Liver (tissue), 9 donors: ENCODE results near the gene FBLN1. TPM values are rescaled to one million over a fixed set of nuclear protein-coding genes. Genes with fewer than 3 reads are reported as not detected.

Experiments
- DNase-seq: peaks from one replicate; pipeline ENCODE4 v3.0.0-alpha.2; 2017; ENCODE audit warnings: low spot score
- H3K27ac ChIP-seq, 2 donors: one replicate each; pipeline ENCODE4 v1.7.0; 2013; ENCODE audit warnings: inconsistent platforms in 2 of 2, low read length in 2 of 2, control low read depth in 1 of 2, low read depth in 1 of 2, mild to moderate bottlenecking in 1 of 2
- H3K27me3 ChIP-seq, 4 donors: one replicate each; pipeline versions ENCODE4 v1.6.1 to v1.7.0; 2013; ENCODE audit warnings: low read length in 3 of 4, inconsistent platforms in 1 of 4, mild to moderate bottlenecking in 1 of 4, moderate library complexity in 1 of 4; ENCODE audit not compliant: control insufficient read depth in 4 of 4, insufficient read depth in 4 of 4
- H3K36me3 ChIP-seq, 4 donors: one replicate each; pipeline versions ENCODE4 v1.6.1 to v1.7.0; 2013; ENCODE audit warnings: low read length in 3 of 4, mild to moderate bottlenecking in 3 of 4, low read depth in 1 of 4, moderate library complexity in 1 of 4; ENCODE audit not compliant: control insufficient read depth in 4 of 4, insufficient read depth in 3 of 4
- H3K4me1 ChIP-seq, 4 donors: one replicate each; pipeline versions ENCODE4 v1.6.1 to v1.7.0; 2013; ENCODE audit warnings: low read length in 3 of 4, mild to moderate bottlenecking in 3 of 4, moderate library complexity in 1 of 4; ENCODE audit not compliant: control insufficient read depth in 4 of 4, insufficient read depth in 4 of 4
- H3K4me3 ChIP-seq, 3 donors: one replicate each; pipeline versions ENCODE4 v1.6.1 to v1.7.0; 2013; ENCODE audit warnings: low read length in 3 of 3, control low read depth in 1 of 3, low read depth in 1 of 3, mild to moderate bottlenecking in 1 of 3
- H3K9ac ChIP-seq, 2 donors: one replicate each; pipeline ENCODE4 v1.7.0; 2013; ENCODE audit warnings: low read length in 2 of 2, mild to moderate bottlenecking in 2 of 2, moderate library complexity in 2 of 2, control low read depth in 1 of 2, low read depth in 1 of 2
- H3K9me3 ChIP-seq, 4 donors: one replicate each; pipeline versions ENCODE4 v1.6.1 to v1.7.0; 2013; ENCODE audit warnings: low read length in 3 of 4; ENCODE audit not compliant: control insufficient read depth in 4 of 4
- ATF3 ChIP-seq: IDR thresholded peaks from 2 replicates; pipeline ENCODE4 v1.6.1; 2016; ENCODE audit warnings: antibody characterized with exemption
- FOXA1 ChIP-seq: IDR thresholded peaks from 2 replicates; pipeline ENCODE4 v1.6.1; 2016; ENCODE audit warnings: antibody characterized with exemption
- FOXA2 ChIP-seq: IDR thresholded peaks from 2 replicates; pipeline ENCODE4 v1.6.1; 2016; ENCODE audit warnings: antibody characterized with exemption
- GABPA ChIP-seq, 2 donors: IDR thresholded peaks in 1 of 2; conservative IDR thresholded peaks in 1 of 2; 2 replicates each; pipeline ENCODE4 v1.6.1; 2016; ENCODE audit warnings: antibody characterized with exemption in 2 of 2, mild to moderate bottlenecking in 1 of 2, moderate library complexity in 1 of 2
- HNF4A ChIP-seq, 2 donors: conservative IDR thresholded peaks; 2 replicates each; pipeline ENCODE4 v1.6.1; 2016; ENCODE audit warnings: antibody characterized with exemption in 2 of 2, mild to moderate bottlenecking in 2 of 2
- HNF4G ChIP-seq: IDR thresholded peaks from 2 replicates; pipeline ENCODE4 v1.6.1; 2016; ENCODE audit warnings: antibody characterized with exemption
- JUND ChIP-seq, 2 donors: IDR thresholded peaks; 2 replicates each; pipeline ENCODE4 v1.6.1; 2016; ENCODE audit warnings: antibody characterized with exemption in 2 of 2
- MAX ChIP-seq: IDR thresholded peaks from 2 replicates; pipeline ENCODE4 v1.6.1; 2016; ENCODE audit warnings: antibody characterized with exemption
- NR2F2 ChIP-seq: IDR thresholded peaks from 2 replicates; pipeline ENCODE4 v1.6.1; 2016; ENCODE audit warnings: antibody characterized with exemption
- RAD21 ChIP-seq, 2 donors: IDR thresholded peaks; 2 replicates each; pipeline ENCODE4 v1.6.1; 2016; ENCODE audit warnings: antibody characterized with exemption in 2 of 2, mild to moderate bottlenecking in 2 of 2
- REST ChIP-seq: IDR thresholded peaks from 2 replicates; pipeline ENCODE4 v1.6.1; 2016; ENCODE audit warnings: antibody characterized with exemption, mild to moderate bottlenecking
- RXRA ChIP-seq, 2 donors: IDR thresholded peaks; 2 replicates each; pipeline ENCODE4 v1.6.1; 2017 to 2018; ENCODE audit warnings: antibody characterized with exemption in 2 of 2, mild to moderate bottlenecking in 1 of 2
- SP1 ChIP-seq: IDR thresholded peaks from 2 replicates; pipeline ENCODE4 v1.6.1; 2018; ENCODE audit warnings: antibody characterized with exemption, mild to moderate bottlenecking
- TAF1 ChIP-seq: conservative IDR thresholded peaks from 2 replicates; pipeline ENCODE4 v1.6.1; 2016; ENCODE audit warnings: antibody characterized with exemption, mild to moderate bottlenecking
- YY1 ChIP-seq: IDR thresholded peaks from 2 replicates; pipeline ENCODE4 v1.6.1; 2016; ENCODE audit warnings: antibody characterized with exemption, mild to moderate bottlenecking
- ZBTB33 ChIP-seq: IDR thresholded peaks from 2 replicates; pipeline ENCODE4 v1.6.1; 2016; ENCODE audit warnings: antibody characterized with exemption
- WGBS: extraction: QIAGEN DNeasy Blood & Tissue Kit; methylation state at CpG from one replicate; pipeline ENCODE4 v1.1.7; 2013; 5-methylcytosine and 5-hydroxymethylcytosine counted together
- polyA plus RNA-seq, 2 donors: library from polyadenylated mRNA; stranded (reverse) in 1 of 2; unstranded in 1 of 2; fragments of 200-250 nt in 1 of 2; fragments of >200 nt in 1 of 2; fragmentation: Nextera tagmentation in 1 of 2; extraction: Ambion mirVana in 1 of 2; gene quantifications; one replicate each; pipeline versions ENCODE4 v1.2.1 to v1.2.3, GENCODE V29; 2013 to 2015
- total RNA-seq, 2 donors: library from RNA; depleted of rRNA; stranded (reverse); fragments of >200 nt; gene quantifications; one replicate each; pipeline ENCODE4 v1.2.3, GENCODE V29; 2014
- donor health status: healthy.
- donor health status: healthy.
- donor health status: healthy.
- donor health status: healthy.
- donor health status: healthy.

The FBLN1 gene
- total and polyA plus RNA-seq, 4 donors: 2.2 to 9.3 (median 6.3) TPM

- Histone ChIP-seq H3K36me3 (no peaks in the 10 kb centered on the region), H3K27me3 (peaks cover 0 to 2% (median 0%) of the 10 kb centered on the region in 4 donors), H3K9ac (no peak overlapping the region), H3K4me3 (no peak overlapping the region), H3K4me1 (no peaks in the 10 kb centered on the region), H3K27ac (no peak overlapping the region), H3K9me3 (no peaks in the 10 kb centered on the region)
- TF ChIP-seq YY1 (no peak), SP1 (no peak), JUND (IDR thresholded peaks at IDR 0.05) (no peak)
- DNase-seq: no peak
- 79% methylated on average over 18 of the region's 18 CpGs for WGBS
Measured at GRCh38 chr22:45516923-45517675, 14.4 kb downstream of the FBLN1 start.

GRCh38 chr22:45518136-45518535 lies 15.5 kb downstream of the FBLN1 start:
- DNase-seq: no peak
- Histone ChIP-seq H3K27ac (no peak overlapping the region), H3K4me1 (no peaks in the 10 kb centered on the region), H3K36me3 (no peaks in the 10 kb centered on the region), H3K4me3 (no peak overlapping the region), H3K27me3 (peaks cover 0 to 2% (median 0%) of the 10 kb centered on the region in 4 donors), H3K9me3 (no peaks in the 10 kb centered on the region), H3K9ac (no peak overlapping the region)
- TF ChIP-seq ZBTB33 (no peak), RAD21 (IDR thresholded peaks at IDR 0.05) (no peak), RXRA (IDR thresholded peaks at IDR 0.05) (no peak), GABPA (IDR thresholded peaks at IDR 0.05 in 1 of 2, conservative IDR thresholded peaks at IDR 0.05 in 1 of 2) (no peak), MAX (no peak), YY1 (no peak), SP1 (no peak), NR2F2 (no peak), JUND (IDR thresholded peaks at IDR 0.05) (no peak), HNF4G (no peak), TAF1 (no peak), ATF3 (no peak), HNF4A (conservative IDR thresholded peaks at IDR 0.05) (no peak), FOXA1 (no peak), FOXA2 (no peak), REST (no peak)
- WGBS: 86% methylated on average over 7 of the region's 7 CpGs
